Fibroblast of villous mesenchyme (primary cell): ENCODE data around the gene GPC6. TPM values are rescaled to one million over a fixed set of nuclear protein-coding genes. Genes with fewer than 3 reads are reported as not detected.
A peak's percentile ranks its signal among the peaks of the same experiment; 100 is the strongest.

Experiments
- DNase-seq: peaks from one replicate; pipeline ENCODE4 v3.0.0-alpha.2; 2010; ENCODE audit warnings: low read depth
- H3K4me3 ChIP-seq: 2 replicates; pipeline ENCODE4 v1.5.1; 2011; ENCODE audit warnings: low read depth, mild to moderate bottlenecking, low read length
- total RNA-seq: library from RNA; depleted of rRNA; stranded (reverse); fragments of >200 nt; gene quantifications from 2 replicates; pipeline ENCODE4 v1.2.3, GENCODE V29; 2012
- TF ChIP-seq, protein P1 (sequence below): IDR thresholded peaks from 2 replicates; pipeline ENCODE4 v1.5.1; 2012; ENCODE audit warnings: low read depth, mild to moderate bottlenecking, low read length; ENCODE audit not compliant: insufficient read depth

GPC6 gene
- total RNA-seq, 1 donor = 6.0 TPM

DNA sequence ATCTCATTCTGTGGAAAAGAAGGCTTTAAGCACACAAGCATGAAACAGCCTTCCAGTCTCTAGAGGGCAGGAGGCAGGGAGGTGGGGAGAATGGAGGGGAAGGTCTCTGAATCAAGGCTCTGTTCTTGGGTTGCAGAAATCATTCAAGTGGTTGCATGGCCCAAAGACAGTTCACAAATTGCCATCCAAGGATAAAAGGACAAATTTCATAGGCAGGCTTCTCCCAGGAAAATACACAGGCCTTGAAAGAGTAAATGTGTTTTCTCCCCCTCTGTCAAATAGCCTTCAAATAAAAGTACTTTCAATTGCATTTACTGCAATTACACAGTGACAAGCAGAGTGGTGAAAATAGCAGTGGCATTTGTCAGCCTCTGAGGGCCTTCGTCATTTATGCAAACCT lies 802.0 kb downstream of the GPC6 start:
- DNase-seq = no peak
- TF ChIP-seq, protein P1, sequence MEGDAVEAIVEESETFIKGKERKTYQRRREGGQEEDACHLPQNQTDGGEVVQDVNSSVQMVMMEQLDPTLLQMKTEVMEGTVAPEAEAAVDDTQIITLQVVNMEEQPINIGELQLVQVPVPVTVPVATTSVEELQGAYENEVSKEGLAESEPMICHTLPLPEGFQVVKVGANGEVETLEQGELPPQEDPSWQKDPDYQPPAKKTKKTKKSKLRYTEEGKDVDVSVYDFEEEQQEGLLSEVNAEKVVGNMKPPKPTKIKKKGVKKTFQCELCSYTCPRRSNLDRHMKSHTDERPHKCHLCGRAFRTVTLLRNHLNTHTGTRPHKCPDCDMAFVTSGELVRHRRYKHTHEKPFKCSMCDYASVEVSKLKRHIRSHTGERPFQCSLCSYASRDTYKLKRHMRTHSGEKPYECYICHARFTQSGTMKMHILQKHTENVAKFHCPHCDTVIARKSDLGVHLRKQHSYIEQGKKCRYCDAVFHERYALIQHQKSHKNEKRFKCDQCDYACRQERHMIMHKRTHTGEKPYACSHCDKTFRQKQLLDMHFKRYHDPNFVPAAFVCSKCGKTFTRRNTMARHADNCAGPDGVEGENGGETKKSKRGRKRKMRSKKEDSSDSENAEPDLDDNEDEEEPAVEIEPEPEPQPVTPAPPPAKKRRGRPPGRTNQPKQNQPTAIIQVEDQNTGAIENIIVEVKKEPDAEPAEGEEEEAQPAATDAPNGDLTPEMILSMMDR = no peak
- H3K4me3 ChIP-seq = no peak overlapping the region

DNA sequence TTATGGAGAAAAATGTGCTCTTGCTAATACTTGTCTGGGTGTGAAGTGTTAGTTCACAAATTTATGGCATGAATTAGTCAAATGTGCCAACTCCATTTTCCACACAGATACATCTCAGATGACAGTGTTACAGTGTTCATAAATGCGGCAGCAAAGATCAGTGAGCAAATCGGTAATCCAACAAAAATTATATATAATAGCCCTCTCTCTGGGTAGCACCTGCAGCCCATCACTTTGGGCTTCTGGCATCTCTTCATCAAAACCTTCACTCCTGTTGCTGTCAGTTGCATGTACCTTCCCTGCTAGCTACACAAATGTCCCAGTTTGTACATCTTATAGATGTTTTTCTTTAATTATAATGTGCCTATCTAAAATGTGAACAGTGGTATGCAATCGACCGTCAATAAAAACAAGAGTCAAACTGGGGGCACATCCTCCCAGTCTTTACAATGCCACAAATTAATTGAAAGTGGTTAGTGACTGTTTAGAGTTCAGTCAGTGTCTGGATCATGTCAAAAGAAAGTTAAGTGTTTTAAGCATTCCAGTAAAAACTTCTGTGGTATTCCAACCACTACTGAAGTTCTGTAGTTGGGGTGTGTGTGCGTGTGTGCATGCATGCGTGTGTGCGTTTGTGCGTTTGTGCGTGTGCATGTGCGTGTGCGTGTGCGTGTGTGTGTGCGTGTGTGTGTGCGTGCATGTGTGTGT lies 804.0 kb downstream of the GPC6 start:
- TF ChIP-seq, protein P1 = no peak
- DNase-seq = peak; percentile 69
- no peak overlapping the region for H3K4me3 ChIP-seq

DNA sequence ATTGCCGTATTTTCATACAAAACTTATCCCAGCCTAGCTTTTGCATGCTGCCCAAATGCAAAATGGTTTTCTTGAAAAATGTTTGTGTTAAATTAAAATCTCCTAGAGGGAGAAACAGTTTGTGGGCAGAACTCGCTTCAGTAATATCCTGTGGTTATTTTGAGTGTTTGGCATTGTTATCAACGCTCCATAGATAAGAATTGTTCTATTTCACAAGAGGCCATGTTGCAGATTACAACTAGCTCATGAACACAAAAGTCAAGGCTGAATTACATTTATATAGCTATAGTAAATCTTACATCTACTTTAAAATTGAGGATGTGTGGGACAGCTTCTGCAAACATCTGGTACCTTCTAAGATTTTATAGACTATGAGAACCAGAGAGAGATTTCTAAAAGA lies 805.0 kb downstream of the GPC6 start:
- no peak overlapping the region for H3K4me3 ChIP-seq
- DNase-seq = peak; percentile 79
- TF ChIP-seq, protein P1 = no peak

DNA sequence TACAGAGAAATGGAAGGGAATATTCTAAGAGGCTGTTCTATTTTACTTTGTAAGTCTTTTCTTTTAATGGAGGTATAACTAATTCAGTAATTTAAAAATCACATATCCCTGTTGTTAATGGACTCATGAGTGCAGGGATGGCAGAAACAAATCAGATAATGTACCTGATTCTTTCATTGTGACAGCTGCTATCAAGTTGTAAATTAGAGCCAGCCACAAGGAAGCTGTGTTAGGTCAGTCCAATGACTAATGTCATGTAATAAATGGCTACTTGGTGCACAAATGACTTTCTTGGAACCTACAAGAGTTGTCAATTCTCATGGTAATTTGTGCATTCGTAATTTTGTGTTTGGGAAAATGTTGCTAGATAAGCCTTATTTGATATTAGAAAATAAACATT lies 806.5 kb downstream of the GPC6 start:
- no peak for DNase-seq
- no peak overlapping the region for H3K4me3 ChIP-seq
- TF ChIP-seq, protein P1 = no peak

DNA sequence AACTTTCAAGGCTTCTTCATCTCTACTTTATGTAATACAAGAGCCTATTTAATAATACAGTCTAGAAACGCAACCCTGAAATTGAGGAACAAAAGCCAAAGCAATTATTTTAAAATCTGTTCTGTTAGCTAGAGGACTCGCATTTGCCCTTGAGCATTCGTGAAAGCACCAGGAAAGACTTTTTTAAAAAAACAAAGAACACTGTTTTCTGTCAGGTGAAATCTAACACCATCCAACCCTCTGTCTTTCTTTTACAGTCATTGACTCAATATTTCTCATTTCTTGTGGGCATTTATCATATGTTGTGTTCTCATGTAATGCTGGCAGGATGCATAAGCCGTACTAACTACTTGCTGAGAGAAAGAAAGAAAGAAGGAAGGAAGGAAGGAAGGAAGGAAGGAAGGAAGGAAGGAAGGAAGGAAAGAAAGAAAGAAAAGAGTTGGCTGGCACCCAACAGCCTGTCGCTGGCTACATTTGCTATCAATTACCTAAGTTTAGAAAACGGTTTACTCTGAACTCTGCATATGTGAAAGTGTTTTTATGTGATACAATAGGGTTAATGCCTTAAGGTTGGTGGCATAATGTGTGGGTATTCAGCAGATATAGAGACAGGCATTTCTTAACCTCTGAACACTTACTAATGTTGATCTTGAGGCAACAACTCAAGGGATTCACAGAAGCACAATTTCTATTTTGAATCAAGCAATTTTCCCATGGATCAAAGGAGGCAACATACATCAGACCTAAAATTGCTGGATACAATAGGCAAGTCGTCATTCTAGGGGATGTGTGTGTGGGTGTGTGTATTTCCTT lies 807.4 kb downstream of the GPC6 start:
- TF ChIP-seq, protein P1 = no peak
- no peak for DNase-seq
- no peak overlapping the region for H3K4me3 ChIP-seq

DNA sequence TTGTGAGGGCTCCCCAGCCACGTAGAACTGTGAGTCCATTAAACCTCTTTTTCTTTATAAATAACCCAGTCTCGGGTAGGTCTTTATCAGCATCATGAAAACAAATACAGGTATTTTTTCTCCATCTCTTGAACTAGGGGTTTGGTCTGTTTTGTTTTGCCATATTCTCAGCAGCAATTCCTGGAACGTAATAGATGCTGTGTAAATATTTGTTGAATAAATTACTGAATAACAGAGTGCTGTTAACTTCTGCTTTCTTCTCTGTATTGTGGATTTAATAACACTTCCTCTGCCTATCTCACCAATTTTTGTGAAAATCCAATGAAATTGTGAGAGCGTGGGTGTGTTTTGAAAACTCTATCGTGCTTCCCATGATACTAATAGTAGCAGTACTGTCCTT lies 823.4 kb downstream of the GPC6 start:
- TF ChIP-seq, protein P1 = no peak
- no peak for DNase-seq
- H3K4me3 ChIP-seq = no peak overlapping the region
